Esophagus muscularis mucosa (tissue), 4 donors: ENCODE data around the gene THSD4. TPM values are rescaled to one million over a fixed set of nuclear protein-coding genes. Genes with fewer than 3 reads are reported as not detected.

ENCODE experiments used
- DNase-seq: peaks from one replicate; pipeline ENCODE4 v3.0.0-alpha.2; 2017; ENCODE audit errors: extremely low spot score
- H3K27ac ChIP-seq, 4 donors: fragments of 200-600 bp; sonication (generic); replicated peaks in 1 of 4; 1 replicate in 3 of 4; 2 replicates in 1 of 4; pipeline ENCODE4 v1.5.1; 2016 to 2019; ENCODE audit warnings: mild to moderate bottlenecking in 1 of 4
- H3K27me3 ChIP-seq, 4 donors: fragments of 200-600 bp; sonication (generic); one replicate each; pipeline versions ENCODE4 v1.5.1 to v1.6.0; 2016 to 2019
- H3K36me3 ChIP-seq, 4 donors: fragments of 200-600 bp; sonication (generic); one replicate each; pipeline ENCODE4 v1.5.1; 2016 to 2019
- H3K4me1 ChIP-seq, 4 donors: fragments of 200-600 bp; sonication (generic); one replicate each; pipeline ENCODE4 v1.5.1; 2016 to 2019
- H3K4me3 ChIP-seq, 4 donors: fragments of 200-600 bp; sonication (generic); 1 replicate in 2 of 4; 2 replicates in 2 of 4; pipeline ENCODE4 v1.5.1; 2016 to 2019; ENCODE audit warnings: mild to moderate bottlenecking in 4 of 4, moderate library complexity in 1 of 4
- H3K9me3 ChIP-seq, 4 donors: fragments of 200-600 bp; sonication (generic); 1 replicate in 3 of 4; 2 replicates in 1 of 4; pipeline ENCODE4 v1.5.1; 2016 to 2019
- EP300 ChIP-seq: sonication (generic); formaldehyde crosslinking; IDR thresholded peaks from one replicate; pipeline ENCODE4 v1.6.1; 2017; ENCODE audit warnings: antibody characterized with exemption
- POLR2A ChIP-seq: fragments of 450-650 bp; IDR thresholded peaks from one replicate; pipeline ENCODE4 v1.6.1; 2017; ENCODE audit warnings: antibody characterized with exemption, moderate library complexity, mild to moderate bottlenecking, low read depth
- POLR2AphosphoS5 ChIP-seq, 2 donors: sonication (generic); formaldehyde crosslinking; IDR thresholded peaks; one replicate each; pipeline ENCODE4 v1.6.1; 2017; ENCODE audit warnings: antibody characterized with exemption in 2 of 2
- WGBS: methylation state at CpG from one replicate; pipeline ENCODE4 v1.1.5; 2018; 5-methylcytosine and 5-hydroxymethylcytosine counted together
- intact Hi-C: fragments of 100-400 bp; cut with DNase I; formaldehyde crosslinking; loops from one replicate; pipeline ENCODE4 v1.15.1; 2023
- total RNA-seq, 4 donors: library from RNA; depleted of rRNA; stranded (reverse); fragments of >200 nt; gene quantifications; one replicate each; pipeline versions ENCODE4 v1.1.0 to v1.2.1, GENCODE V29; 2016
- TF ChIP-seq, protein P1 (sequence below), 3 experiments: fragments of 200-600 bp in 2 of 3; fragments of 450-650 bp in 1 of 3; sonication (generic) in 2 of 3; IDR thresholded peaks; one replicate each; pipeline ENCODE4 v1.5.1; 2017 to 2019; ENCODE audit warnings: antibody characterized with exemption in 3 of 3, mild to moderate bottlenecking in 2 of 3, moderate library complexity in 1 of 3

The THSD4 gene
- total RNA-seq, 4 donors from 2014 or later: 3.2 to 6.6 (median 5.6) TPM

DNA sequence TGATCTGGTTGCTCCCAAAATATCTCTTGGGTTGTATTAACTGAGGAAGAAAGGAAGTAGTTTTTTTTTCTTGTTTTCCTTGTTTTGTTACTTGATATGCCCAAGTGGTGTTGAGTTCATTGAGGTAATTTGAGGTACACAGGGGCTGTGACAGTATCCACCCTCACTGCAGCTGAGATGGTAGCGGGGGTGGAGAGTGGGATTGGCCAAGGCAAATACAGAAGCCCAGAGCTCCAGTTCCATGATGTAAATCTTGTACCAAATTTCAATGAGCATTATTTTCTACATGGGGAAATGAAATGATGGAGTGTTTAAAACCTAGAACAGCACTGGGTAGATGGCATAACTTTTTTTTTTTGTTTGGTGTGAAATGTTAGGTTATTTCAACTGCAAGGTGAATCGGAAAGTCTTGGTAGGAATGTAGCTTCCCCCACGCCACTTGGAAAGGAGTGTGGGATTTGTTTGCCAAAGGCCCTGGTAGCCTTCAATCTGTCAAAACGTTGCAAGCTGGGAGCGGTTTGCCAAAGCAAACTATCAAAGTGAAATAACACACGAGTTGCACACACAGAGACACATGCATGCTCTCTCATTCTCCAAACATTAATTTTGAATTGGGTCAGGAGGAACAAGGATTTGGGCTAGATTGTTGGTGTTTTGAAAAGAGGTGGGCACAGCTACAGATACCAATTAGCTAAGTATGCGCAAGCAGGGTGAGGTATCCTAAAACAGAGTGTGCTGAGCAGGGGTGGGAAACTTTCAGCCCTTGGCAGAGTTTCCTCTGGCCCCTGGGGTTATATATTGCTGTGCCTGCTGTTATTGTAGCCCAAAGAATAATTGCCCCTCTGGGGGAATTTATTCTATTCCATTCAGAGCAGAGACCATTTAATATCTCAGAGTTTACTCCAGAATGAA, 34.6 kb downstream of the THSD4 start:
- TF ChIP-seq POLR2AphosphoS5 (IDR thresholded peaks at IDR 0.05): peak in 1 of 2 donors; percentile 16
- TF ChIP-seq POLR2A: no peak
- TF ChIP-seq, protein P1, sequence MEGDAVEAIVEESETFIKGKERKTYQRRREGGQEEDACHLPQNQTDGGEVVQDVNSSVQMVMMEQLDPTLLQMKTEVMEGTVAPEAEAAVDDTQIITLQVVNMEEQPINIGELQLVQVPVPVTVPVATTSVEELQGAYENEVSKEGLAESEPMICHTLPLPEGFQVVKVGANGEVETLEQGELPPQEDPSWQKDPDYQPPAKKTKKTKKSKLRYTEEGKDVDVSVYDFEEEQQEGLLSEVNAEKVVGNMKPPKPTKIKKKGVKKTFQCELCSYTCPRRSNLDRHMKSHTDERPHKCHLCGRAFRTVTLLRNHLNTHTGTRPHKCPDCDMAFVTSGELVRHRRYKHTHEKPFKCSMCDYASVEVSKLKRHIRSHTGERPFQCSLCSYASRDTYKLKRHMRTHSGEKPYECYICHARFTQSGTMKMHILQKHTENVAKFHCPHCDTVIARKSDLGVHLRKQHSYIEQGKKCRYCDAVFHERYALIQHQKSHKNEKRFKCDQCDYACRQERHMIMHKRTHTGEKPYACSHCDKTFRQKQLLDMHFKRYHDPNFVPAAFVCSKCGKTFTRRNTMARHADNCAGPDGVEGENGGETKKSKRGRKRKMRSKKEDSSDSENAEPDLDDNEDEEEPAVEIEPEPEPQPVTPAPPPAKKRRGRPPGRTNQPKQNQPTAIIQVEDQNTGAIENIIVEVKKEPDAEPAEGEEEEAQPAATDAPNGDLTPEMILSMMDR (IDR thresholded peaks at IDR 0.05): no peak
- TF ChIP-seq EP300: no peak
- DNase-seq: peak; percentile 81
- H3K27ac ChIP-seq: peak overlapping the region in 2 of 4 donors; percentile 3 to 7
- no peaks in the 10 kb centered on the region for H3K36me3 ChIP-seq
- 43% methylated on average over 7 of the region's 7 CpGs for WGBS
- peaks cover 27 to 52% (median 30%) of the 10 kb centered on the region in 4 donors for H3K4me1 ChIP-seq
- no peaks in the 10 kb centered on the region for H3K27me3 ChIP-seq
- intact Hi-C loops: no loop called here
- H3K4me3 ChIP-seq: no peak overlapping the region
- H3K9me3 ChIP-seq: no peaks in the 10 kb centered on the region

DNA sequence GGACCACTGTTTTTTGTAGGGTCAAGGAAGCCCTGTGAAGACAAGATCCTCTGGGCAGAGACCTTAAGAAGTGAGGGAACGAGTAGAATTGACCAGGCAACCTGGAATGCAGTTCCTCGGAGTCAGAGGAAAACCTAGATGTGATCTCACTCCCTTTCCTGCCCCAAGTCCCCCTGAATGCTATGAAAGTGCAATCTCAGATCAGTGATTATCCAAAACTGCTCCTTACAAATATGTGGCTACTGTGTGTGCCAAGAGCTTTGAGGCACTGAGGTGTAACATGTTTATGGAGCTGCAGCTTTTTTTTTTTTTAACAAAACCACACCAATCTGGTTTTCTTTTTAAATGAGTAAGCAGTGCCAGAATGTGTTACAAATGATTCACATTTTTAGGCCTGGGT, 35.8 kb downstream of the THSD4 start:
- Histone ChIP-seq H3K36me3 (no peaks in the 10 kb centered on the region), H3K4me3 (no peak overlapping the region), H3K27me3 (no peaks in the 10 kb centered on the region), H3K9me3 (no peaks in the 10 kb centered on the region), H3K4me1 (peaks cover 27 to 49% (median 30%) of the 10 kb centered on the region in 4 donors), H3K27ac (no peak overlapping the region)
- 75% methylated on average over 2 of the region's 2 CpGs for WGBS
- DNase-seq: peak; percentile 47
- intact Hi-C loops: no loop called here
- TF ChIP-seq POLR2A: no peak
- TF ChIP-seq POLR2AphosphoS5 (IDR thresholded peaks at IDR 0.05): no peak
- TF ChIP-seq, protein P1 (IDR thresholded peaks at IDR 0.05): no peak

DNA sequence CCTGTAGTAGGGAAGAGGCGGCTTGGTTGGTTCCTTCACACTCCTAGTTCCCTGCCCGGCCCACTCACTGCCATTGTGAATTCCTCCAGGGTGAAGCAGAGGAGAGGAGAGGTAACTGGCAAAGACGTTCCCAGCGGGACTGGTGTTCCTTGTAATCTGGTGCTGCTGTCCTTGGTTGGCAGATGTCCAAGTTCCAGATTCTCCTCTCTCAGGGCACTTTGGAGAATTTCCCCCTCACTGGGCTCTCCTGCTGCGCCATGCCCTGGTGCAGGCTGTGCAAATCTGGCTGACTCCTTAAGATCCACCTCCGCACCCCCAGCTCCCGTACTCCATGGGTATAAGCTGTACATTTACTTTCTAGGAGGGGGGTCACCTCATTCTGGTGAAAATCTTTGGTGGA, 37.3 kb downstream of the THSD4 start:
- intact Hi-C loops: no loop called here
- Histone ChIP-seq H3K4me1 (peaks cover 21 to 36% (median 23%) of the 10 kb centered on the region in 4 donors), H3K27ac (no peak overlapping the region), H3K27me3 (no peaks in the 10 kb centered on the region), H3K9me3 (no peaks in the 10 kb centered on the region), H3K36me3 (no peaks in the 10 kb centered on the region), H3K4me3 (no peak overlapping the region)
- peak; percentile 88 for DNase-seq
- WGBS: 80% methylated on average over 7 of the region's 7 CpGs
- TF ChIP-seq POLR2AphosphoS5 (IDR thresholded peaks at IDR 0.05) (no peak), POLR2A (no peak), EP300 (no peak)
- TF ChIP-seq, protein P1 (IDR thresholded peaks at IDR 0.05): no peak

DNA sequence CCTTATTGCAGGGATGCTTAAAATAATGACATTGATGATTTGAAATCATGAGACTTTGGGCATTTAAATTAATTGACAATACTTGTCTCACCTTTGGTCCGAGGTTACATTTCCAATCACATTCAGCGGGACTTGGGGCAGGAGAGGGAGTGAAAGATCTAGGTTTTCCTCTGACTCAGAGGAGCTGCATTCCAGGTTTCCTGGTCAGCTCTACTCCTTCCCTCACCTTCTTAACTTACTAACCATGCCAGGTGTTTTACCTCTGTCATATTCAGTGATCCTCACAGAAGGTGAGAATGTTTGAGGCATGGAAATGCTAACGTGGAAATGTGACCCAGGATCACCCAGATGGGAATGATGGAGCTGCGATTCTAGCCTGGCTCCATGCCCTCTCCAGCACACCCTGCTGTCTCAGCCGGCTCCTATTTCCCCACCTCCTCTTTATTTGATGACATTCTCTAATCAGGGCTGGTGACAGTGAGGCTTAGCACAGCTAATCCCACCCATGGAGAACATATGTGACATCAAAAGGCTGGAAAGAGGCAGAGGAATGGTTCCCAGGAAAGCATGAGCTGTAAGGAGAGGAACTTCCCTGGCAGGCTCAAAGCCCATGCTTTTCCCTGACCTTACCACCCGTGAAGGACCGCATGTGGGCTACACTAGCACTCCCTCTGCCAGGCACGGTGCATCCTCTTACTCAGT, 38.7 kb downstream of the THSD4 start:
- Histone ChIP-seq H3K4me3 (no peak overlapping the region), H3K27ac (no peak overlapping the region), H3K36me3 (no peaks in the 10 kb centered on the region), H3K27me3 (no peaks in the 10 kb centered on the region), H3K4me1 (peaks cover 18 to 28% (median 23%) of the 10 kb centered on the region in 4 donors), H3K9me3 (no peaks in the 10 kb centered on the region)
- DNase-seq: peak; percentile 87
- TF ChIP-seq POLR2AphosphoS5 (IDR thresholded peaks at IDR 0.05) (no peak), POLR2A (no peak), EP300 (no peak)
- TF ChIP-seq, protein P1 (IDR thresholded peaks at IDR 0.05): no peak
- intact Hi-C loops: no loop called here
- WGBS: 83% methylated on average over 8 of the region's 8 CpGs
